Psoas muscle (tissue), 8 donors: ENCODE data around the gene GIGYF1. TPM values are rescaled to one million over a fixed set of nuclear protein-coding genes. Genes with fewer than 3 reads are reported as not detected.

ENCODE experiments used
- ATAC-seq, 4 donors: fragments of 200-7000 bp; cut with Tn5 transposase; one replicate each; pipeline ENCODE4 v1.9.1; 2020; ENCODE audit warnings: moderate library complexity in 3 of 4, mild to moderate bottlenecking in 2 of 4
- DNase-seq, 2 donors: peaks; one replicate each; pipeline ENCODE4 v3.0.0-alpha.2; 2020
- H3K27ac ChIP-seq: fragments of 200-600 bp; one replicate; pipeline ENCODE4 v1.8.0; 2022
- H3K27me3 ChIP-seq, 3 donors: fragments of 200-600 bp in 1 of 3; one replicate each; pipeline versions ENCODE4 v1.6.1 to v1.8.0; 2013 to 2022; ENCODE audit warnings: low read length in 2 of 3, mild to moderate bottlenecking in 2 of 3, moderate library complexity in 1 of 3; ENCODE audit not compliant: insufficient read depth in 3 of 3
- H3K36me3 ChIP-seq, 2 donors: fragments of 200-600 bp in 1 of 2; one replicate each; pipeline versions ENCODE4 v1.6.1 to v1.8.0; 2013 to 2022; ENCODE audit warnings: low read depth in 1 of 2, mild to moderate bottlenecking in 1 of 2, moderate library complexity in 1 of 2; ENCODE audit not compliant: insufficient read depth in 1 of 2
- H3K4me1 ChIP-seq: fragments of 200-600 bp; one replicate; pipeline ENCODE4 v1.8.0; 2022
- H3K4me3 ChIP-seq: fragments of 200-600 bp; one replicate; pipeline ENCODE4 v1.8.0; 2022; ENCODE audit warnings: mild to moderate bottlenecking
- H3K9me3 ChIP-seq: fragments of 200-600 bp; one replicate; pipeline ENCODE4 v1.8.0; 2022
- CTCF ChIP-seq: fragments of 200-600 bp; IDR thresholded peaks from one replicate; pipeline ENCODE4 v1.8.0; 2022; ENCODE audit warnings: antibody characterized with exemption
- WGBS, 3 donors: extraction: QIAGEN DNeasy Blood & Tissue Kit; methylation state at CpG; one replicate each; pipeline versions ENCODE4 v1.1.6 to v1.1.7; 2013; 5-methylcytosine and 5-hydroxymethylcytosine counted together
- intact Hi-C, 2 donors: fragments of 100-400 bp; cut with DNase I; formaldehyde crosslinking; loops; one replicate each; pipeline versions ENCODE4 v1.11.0 to v1.14.2; 2022
- long read RNA-seq, 2 donors: library from polyadenylated mRNA; unstranded; transcript quantifications; one replicate each; pipeline ENCODE4 v2.0.0, GENCODE V29; 2021
- polyA plus RNA-seq, 3 donors: library from polyadenylated mRNA; stranded (reverse); fragments of 200-250 nt; gene quantifications; one replicate each; pipeline ENCODE4 v1.2.3, GENCODE V29; 2013
- total RNA-seq, 4 donors: library from RNA; stranded (reverse); fragmentation: NEBNext Ultra II Directional in 2 of 4; extraction: Animal tissue kit (Norgen Biotek cat#: 25700) in 2 of 4; gene quantifications; one replicate each; pipeline versions ENCODE4 v1.2.1 to v1.2.4, GENCODE V29; 2021 to 2023
- donor health status: healthy with polysubstance abuse.
- donor health status: DM: no; HTN: no; CAD: no; lungs with moderate emphysema.
- donor health status: Bipolar disorder and iron deficiency.
- donor health status: healthy.
- donor health status: DM: yes; HTN: yes; CAD: no.
- donor health status: DM: no; HTN: no; CAD: no.
- donor health status: DM: no; HTN: no; CAD: no.
- donor health status: DM: yes; HTN: yes; CAD: no.

Gene GIGYF1
- 10 to 100 TPM; 18.0 to 39.1 (median 23.9) TPM for total RNA-seq
- 10 to 100 TPM in 2 of 3 donors, 1 to 10 TPM in 1; 9.9 to 16.1 (median 10.5) TPM for polyA plus RNA-seq
- long read RNA-seq, donor 1, partial matches to known transcripts = 2 of 8 reads
- long read RNA-seq, donor 1, other reads (novel, unspliced or antisense) = 6 of 8 reads
- long read RNA-seq, donor 2, full-length matches to known transcripts = 1 of 23 reads
- long read RNA-seq, donor 2, partial matches to known transcripts = 5 of 23 reads
- long read RNA-seq, donor 2, other reads (novel, unspliced or antisense) = 17 of 23 reads

GRCh38 chr7:100694098-100694745, at the start of gene GIGYF1:
GIGYF1 (minus strand) TSS chr7:100694250; CDS start chr7:100688238, 6,012 bp downstream.
- ATAC-seq (peak; percentile 40 to 75 (median 67)), DNase-seq (peak; percentile 81 to 87)
- Histone ChIP-seq H3K27ac (peak within 1 kb of the TSS; percentile 75), H3K4me3 (peak within 1 kb of the TSS; percentile 93), H3K9me3 (no peaks in the 10 kb centered on the region), H3K4me1 (peaks cover 36% of the 10 kb centered on the region), H3K27me3 (peaks cover 0 to 2% (median 0%) of the 10 kb centered on the region in 3 donors), H3K36me3 (peaks cover 0 to 2% of the 10 kb centered on the region in 2 donors)
- intact Hi-C loops = loop anchor here (5.0 kb wide), 3 partner anchors 62 to 227 kb away; no protein-coding TSS in a partner anchor
- 0 to 2% (median 1%) methylated on average over 15 to 76 of the region's 102 CpGs for WGBS, 3 donors
- no peak for TF ChIP-seq CTCF

- ATAC-seq (no peak), DNase-seq (no peak)
- peaks cover 0 to 9% (median 0%) of the 10 kb centered on the region in 3 donors for H3K27me3 ChIP-seq
- no peak for TF ChIP-seq CTCF
- intact Hi-C loops = no loop called here
- H3K4me3 ChIP-seq = no peak overlapping the region
- WGBS, 3 donors = 91% methylated on average over 6 of the region's 6 CpGs; no CpG with 5 or more reads in 2 of the 3 donors
- no peak overlapping the region for H3K27ac ChIP-seq
- H3K9me3 ChIP-seq = no peaks in the 10 kb centered on the region
- H3K36me3 ChIP-seq = no peaks in the 10 kb centered on the region
- H3K4me1 ChIP-seq = no peaks in the 10 kb centered on the region
These were observed 45.9 kb upstream of the GIGYF1 start for GRCh38 chr7:100739934-100740333.

GRCh38 chr7:100736671-100737070, 42.6 kb upstream of the GIGYF1 start:
- Histone ChIP-seq H3K27ac (no peak overlapping the region), H3K4me1 (no peaks in the 10 kb centered on the region), H3K9me3 (no peaks in the 10 kb centered on the region), H3K4me3 (no peak overlapping the region), H3K27me3 (peaks cover 0 to 6% (median 0%) of the 10 kb centered on the region in 3 donors), H3K36me3 (no peaks in the 10 kb centered on the region)
- no peak for TF ChIP-seq CTCF
- intact Hi-C loops = no loop called here
- WGBS, 3 donors = 67% methylated on average over 13 of the region's 13 CpGs; no CpG with 5 or more reads in 2 of the 3 donors
- DNase-seq (no peak), ATAC-seq (no peak)

- Histone ChIP-seq H3K36me3 (no peaks in the 10 kb centered on the region), H3K27ac (no peak overlapping the region), H3K4me3 (no peak overlapping the region), H3K4me1 (no peaks in the 10 kb centered on the region), H3K27me3 (peaks cover 0 to 6% (median 0%) of the 10 kb centered on the region in 3 donors), H3K9me3 (no peaks in the 10 kb centered on the region)
- ATAC-seq (no peak), DNase-seq (no peak)
- TF ChIP-seq CTCF = no peak
- intact Hi-C loops = no loop called here
- 73% methylated on average over 7 of the region's 7 CpGs; no CpG with 5 or more reads in 2 of the 3 donors for WGBS, 3 donors
These were observed 41.7 kb upstream of the GIGYF1 start for GRCh38 chr7:100735730-100736129.
